Renal pelvis (tissue), 4 donors: ENCODE data around the gene SLC38A1. TPM values are rescaled to one million over a fixed set of nuclear protein-coding genes. Genes with fewer than 3 reads are reported as not detected.
A peak's percentile ranks its signal among the peaks of the same experiment; 100 is the strongest.

Experiments
- DNase-seq: peaks from one replicate; pipeline ENCODE4 v3.0.0-alpha.2; 2013
- polyA plus RNA-seq, 3 donors: library from polyadenylated mRNA; unstranded; fragments of 120-200 nt; gene quantifications; one replicate each; pipeline ENCODE4 v1.2.1, GENCODE V29; 2013; ENCODE audit not compliant: insufficient read length in 3 of 3

The SLC38A1 gene
- polyA plus RNA-seq, 3 donors = 62.2 to 70.6 (median 66.0) TPM

- DNase-seq = no peak
These were observed 124.4 kb downstream of the SLC38A1 start for GRCh38 chr12:46144433-46144832.

DNA sequence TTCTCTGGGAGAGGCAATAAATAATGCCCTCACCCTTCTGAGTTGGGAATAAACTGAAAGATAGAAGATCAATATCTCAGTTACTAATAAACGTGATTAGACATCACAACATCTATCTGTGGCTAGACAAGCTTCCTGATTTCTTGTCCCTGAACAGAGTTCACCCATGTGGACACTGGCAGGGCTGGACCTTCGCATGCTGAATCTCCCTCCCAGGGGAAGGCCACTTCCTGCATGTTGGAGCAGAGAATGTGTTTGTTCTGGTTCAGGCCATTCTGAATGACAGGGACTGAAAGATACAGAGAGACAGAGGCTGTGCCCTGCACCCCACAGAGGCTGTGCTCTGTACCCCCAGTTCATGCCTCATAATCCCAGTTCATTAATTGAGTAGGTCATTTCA, 132.6 kb downstream of the SLC38A1 start:
- no peak for DNase-seq

- no peak for DNase-seq
These were observed 133.1 kb downstream of the SLC38A1 start for GRCh38 chr12:46135750-46136149.

- DNase-seq = no peak
These were observed 134.0 kb downstream of the SLC38A1 start for GRCh38 chr12:46134852-46135251.

DNA sequence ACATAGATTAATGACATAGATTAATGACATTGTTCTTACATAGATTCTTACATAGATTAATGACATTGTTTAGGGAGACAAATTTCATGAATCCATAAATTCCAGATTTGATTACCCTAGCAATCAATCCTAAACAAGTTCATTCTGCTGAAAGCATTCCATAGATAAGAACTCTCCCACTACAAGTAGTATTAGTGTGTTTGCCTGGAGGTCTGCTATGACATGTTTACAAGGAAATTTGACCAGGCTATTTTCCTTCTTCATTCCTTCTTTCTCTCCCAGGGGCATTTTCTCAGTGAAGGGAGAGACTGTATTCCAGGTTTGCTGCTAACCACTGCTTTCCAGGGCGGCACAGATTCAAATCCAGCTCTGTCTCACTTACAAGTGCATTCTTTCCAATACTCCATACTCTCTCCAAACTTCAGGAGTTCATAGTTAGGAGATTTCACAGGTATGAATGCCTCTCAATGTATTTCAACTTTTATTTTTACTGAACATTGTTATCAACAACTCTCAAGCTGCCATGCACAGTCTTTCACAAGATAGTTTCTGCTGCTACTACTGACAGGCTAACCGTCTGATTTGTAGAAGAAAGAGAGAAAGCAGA, 134.5 kb downstream of the SLC38A1 start:
- peak; percentile 45 for DNase-seq

DNA sequence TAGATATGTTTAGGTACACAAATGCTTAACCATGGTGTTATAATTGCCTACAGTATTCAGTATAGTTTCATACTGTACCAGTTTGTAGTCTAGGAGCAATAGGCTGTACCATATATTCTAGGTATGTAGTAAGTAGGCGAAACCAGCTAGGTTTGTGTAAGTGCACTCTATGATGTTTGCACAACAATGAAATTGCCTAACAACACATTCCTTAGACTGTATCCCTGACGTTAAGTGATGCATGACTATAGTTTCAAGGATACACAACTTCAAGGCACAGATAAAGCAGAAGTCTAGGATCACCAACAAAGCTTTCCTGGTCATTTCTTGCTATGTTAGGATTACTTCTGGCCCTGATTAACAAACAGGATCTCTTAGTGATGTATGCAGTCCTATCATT, 135.1 kb downstream of the SLC38A1 start:
- DNase-seq = peak; percentile 26

Other genes with a start within 250 kb of the SLC38A1 start
- gene SLC38A2, start 103.7 kb upstream of the SLC38A1 start, polyA plus RNA-seq = 100 to 1,000 TPM; 169 to 212 (median 208) TPM